NCI-H2196 (cell line): ENCODE results near the gene TMPRSS5.
"Not testable (repeated sequence)": the region's sequence is repeated elsewhere in the genome, so short reads cannot be mapped to it uniquely, and the experiment has no call there.

Source experiments
- DNase-seq: peaks from one replicate; lab custom pipeline; 2025; ENCODE audit not compliant: unreplicated experiment; lab: John Stamatoyannopoulos, UW

Gene TMPRSS5

DNA sequence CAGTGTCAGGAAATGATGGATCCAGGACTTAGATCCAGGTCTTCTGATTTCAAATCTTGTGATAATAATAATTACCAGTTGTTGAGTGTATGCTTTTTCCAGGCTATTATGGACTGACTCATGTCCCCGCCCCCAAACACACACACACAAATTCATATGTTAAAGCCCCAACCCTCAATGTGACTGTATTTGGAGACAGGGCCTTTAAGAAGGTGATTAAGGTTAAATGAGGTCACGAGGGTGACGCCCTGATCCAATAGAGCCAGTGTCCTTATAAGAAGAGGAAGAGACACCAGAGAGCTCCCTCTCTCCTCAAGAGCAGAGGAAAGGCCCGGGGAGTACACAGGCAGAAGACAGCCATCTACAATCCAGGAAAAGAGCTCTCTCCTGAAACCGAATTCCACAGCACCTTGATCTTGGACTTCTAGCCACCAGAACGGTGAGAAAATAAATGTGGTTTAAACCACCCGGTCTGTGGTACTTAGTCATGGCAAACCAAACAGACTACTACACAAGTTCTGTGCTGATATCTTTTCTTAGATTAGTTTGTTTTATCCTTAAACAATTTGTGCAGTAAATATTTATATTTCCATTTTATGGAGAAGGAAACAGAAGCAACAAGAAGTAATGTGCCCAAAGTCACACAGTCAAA is 8.2 kb downstream of the TMPRSS5 start:
- DNase-seq, result no peak

DNA sequence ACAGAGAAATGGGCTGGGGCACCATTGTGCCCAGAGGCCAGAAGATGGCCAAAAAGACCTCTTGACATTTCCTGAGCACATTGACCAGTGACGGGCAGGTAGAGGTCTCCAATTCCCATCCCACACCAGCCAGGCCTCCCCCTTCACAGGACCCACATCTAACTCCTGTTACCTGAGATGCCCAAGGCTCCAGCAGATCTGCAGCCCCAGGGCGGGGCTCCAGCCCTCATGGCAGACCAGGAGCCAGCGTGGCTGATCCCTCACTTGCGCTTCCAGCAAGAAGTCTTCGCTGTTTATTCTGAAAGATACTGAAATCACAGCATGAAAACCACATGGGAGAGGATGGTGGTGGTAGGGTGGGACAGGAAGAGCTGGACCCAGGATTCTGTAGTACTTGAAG is 9.0 kb downstream of the TMPRSS5 start:
- no peak for DNase-seq

DNA sequence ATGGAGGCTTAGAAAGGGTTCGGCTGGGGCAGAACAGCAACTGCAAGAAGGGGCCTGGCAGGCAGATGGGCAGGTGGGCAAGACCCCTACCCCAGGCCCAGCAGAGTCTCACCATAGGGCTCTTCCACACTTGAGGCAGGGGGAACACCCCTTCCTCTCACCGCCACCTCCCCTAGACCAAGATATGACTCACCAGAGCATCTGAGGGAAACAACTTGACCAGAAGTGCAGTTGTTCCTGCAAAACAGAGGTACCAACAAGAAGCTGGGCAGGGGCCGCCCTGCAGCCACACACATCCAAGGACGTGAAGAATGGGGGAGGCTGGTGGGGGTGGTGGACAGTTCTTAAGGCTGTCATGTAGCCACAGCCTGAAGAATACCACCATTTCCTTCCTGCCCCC is 10.9 kb downstream of the TMPRSS5 start:
- no peak for DNase-seq

DNA sequence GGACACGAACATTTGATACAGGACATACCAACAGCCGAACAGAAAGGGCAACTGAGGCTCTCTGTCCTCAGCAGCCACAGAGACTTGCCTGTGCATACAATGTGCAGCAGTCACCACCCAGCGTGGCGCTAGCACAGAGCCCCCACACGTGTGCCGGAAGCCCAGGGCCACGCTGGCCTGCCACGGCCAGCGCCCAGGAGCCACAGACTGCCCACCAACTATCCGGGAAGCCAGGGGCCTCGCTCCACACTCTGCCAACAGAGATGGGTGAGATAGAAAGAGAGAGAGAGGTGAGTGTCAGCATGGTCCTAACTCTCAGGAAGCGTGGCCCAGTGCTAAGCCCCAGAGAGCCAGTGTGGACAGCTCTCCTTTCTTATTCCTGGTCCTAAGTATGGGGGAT is 11.7 kb downstream of the TMPRSS5 start:
- DNase-seq, result no peak

DNA sequence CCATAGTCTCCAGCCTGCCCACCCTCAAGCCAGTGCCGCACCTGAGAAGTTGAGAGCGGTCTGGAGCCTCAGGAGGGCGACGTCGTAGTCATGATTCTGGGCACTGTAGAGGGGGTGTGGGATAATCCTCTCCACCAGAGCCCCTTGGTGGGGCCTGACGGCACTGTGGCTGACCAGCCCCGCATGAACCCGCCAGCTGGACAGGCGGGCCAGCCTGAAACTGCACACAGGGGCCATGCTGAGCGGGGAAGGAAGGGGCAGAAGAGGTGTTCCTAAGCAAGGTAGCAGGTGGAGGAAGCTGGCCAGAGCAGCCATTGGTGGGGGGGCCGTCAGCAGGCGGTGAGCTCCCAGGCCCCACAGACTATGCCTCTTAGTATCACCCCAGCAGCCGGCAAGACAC is 13.1 kb downstream of the TMPRSS5 start:
- no peak for DNase-seq

DNA sequence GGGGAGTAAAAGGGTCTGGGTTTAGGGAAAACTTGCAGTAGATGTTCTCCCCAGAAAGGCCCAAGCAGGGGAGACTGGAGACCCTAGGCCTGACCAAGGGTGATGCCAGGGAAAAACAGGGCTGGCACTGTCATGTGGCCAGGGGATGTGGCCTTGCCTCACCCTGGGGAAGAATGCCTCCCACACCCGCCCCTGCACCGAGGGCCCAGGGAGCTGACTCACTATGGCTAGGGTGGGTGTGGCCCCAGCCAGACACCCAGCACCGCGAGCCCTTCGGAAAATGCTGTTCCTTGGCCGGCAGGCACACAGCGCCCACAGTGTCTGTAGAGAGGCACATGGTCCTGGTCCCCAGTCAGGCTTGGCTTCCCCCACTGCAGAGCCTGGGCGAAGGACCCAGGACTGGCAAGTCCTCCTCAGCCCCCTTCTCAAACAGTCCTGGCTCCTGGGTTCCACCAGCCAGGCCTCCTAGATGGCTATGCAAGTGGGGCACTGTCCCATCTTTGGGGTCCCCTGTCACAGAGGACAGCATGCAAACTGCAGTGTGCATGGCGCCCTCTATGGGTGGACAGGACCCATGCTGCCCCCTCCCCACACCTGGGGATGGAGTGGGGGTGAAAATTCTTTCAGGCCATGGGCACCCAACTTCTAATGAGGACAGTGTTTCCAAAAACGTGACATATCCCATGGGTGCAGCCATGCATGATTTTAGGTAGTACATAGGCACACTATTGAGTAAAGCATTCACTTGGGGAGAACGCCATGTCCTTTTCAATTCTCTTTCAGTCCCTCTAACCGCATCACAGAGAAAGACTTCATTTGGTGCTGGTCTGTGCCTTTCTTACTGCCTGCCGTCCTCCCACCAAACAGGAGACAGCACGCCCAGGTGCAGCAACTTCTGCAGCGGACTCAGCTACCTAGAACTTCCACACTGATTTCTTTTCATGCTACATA is 15.2 kb downstream of the TMPRSS5 start:
- no peak for DNase-seq

DNA sequence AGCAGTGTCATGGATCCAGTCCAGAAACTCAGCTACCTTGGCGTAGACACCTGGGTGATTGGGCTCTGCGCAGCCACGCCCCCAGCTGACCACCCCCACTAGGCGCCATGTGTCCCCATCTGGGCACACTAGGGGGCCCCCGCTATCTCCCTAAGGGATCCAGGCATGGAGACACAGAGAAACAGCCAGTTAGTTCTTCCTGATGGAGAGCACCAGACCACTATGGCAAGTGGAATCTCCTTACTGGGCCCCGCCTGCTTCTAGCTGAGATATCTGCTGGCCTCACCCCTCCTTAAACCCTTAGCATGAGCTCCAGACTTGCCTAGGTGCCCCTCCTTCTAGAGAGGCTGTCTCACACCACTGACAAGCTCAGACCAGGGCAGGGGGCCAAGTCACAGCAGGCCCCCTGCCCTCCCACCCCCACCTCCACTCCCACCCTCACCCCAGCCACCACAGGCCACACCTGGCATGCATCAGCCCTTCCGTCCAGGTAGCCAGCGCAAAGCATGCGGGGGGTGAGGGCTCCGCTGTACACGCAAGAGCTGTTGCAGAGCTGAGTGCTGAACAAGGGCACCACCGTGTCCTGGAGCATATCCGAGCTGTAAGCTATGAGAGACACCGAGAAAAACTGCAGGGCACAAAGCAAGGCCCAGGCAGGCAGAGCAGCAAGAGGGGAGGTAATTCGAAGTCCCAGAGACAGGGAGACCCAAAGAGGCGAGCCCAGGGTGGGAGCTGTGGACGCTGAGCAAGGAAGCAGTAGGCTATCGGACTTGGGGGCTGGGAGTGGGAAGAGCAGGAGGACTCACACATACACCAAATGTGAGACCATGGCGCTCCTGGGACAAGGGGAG is 16.1 kb downstream of the TMPRSS5 start:
- DNase-seq, result no peak

DNA sequence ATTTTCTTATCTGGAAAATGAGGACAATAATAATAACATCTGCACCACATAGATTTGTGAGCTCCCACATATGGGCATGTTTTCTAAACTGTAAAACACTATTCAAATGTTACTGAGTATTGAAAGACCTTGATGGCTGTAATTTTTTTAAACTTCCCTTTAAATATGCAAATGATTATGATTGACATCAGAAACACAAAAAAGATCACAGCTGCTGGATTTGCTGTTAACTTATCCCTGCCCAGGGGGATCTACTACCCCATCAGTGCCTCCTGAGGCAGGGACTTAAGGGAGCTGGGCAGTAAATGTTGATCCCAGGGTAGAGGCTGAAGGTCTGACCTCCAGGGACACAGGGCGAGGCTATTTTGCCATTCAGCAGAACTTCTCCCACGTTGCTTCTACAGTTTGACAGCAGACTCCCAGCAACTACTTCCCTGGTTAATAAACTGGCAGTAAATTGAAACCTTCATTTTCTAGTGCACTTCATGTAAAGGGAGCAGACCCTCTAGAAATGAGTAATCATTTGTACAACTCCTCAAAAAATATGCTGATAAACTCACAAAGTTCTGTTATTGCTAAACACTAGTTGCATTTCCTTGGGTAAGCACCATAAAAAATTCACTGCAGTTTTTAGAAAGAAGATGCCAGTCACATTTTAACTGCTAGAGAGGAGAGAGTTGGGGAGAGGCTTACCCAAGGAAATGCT is 20.3 kb downstream of the TMPRSS5 start:
- no peak for DNase-seq

DNA sequence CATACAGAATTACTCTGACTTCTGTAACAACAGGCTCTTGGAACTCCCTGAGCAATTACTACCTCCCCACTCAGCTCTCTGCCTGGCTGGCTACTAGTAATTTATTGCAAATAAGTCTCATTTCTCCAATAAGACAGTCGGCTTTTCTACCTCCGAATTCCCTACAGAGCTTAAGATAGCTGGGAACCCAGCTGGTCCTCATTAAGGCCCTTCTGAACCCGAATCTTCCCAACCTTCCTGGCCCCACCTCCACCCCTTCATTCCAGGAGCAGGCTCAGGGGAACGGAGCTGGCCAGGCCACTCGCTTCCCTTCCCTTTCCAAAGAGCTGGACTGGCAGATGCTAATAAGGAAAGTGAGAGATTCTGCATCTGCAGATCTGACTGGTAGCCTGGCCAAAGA is 21.6 kb downstream of the TMPRSS5 start:
- no peak for DNase-seq

DNA sequence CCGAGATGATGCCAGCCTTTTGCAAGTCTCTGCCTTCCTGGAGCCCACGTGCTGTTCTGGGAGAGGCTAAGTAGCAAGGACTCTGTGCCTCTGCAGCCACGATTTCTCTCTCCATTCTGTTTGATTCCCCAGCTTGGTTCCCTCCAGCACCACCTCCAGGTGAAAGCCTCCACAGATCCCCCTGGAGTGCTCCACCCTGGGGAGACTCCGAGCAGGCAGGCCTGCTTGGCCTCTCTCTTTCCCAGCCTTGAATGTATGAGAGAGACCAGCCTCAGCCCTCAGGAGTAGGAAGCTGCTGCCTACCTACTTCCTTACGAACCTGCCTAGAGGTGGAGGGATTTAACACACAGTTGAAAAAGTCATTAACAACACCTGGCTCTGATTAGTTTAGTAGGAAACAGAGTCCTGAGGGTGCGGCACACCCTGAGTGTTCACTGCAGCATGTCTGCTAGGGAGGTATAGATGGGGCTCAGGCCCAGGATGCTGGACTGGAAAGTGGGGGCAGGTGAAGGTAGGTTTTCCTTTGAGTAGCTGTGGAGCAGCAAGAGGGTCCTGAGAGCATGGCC is 22.5 kb downstream of the TMPRSS5 start:
- no peak for DNase-seq

DNA sequence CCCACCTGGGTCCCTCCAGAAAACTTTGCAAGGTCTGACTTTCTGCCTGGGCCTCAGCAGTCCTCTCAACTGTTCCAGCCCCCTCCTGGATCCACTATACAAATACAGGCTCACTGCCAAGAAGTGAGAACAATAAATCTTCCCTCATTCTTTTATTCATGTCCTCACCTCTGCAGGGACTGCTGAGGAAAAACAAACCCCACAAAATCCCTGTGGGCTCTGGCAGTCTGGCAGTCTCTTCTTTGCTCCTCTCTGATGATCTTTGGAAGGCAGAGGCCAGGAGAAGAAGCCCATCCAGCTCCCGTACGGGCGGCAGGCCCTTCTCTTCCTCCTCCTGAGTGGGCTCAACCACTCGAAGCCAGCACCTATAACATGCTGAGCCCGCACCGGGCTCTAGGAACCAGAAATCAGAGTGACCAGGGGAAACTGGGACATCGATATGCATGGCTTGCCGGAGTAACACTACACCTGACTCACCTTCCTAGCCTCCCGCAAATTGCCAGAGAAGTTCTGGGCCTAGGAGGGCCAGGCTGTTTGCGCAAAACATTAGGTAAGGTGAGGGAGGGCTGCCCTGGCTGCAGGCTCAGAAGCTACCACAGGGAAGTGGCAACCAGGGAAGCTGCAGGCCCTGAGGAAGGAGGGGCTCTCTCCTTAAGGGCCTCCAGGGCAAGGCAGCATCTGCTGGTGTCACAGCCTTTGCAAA is 24.2 kb downstream of the TMPRSS5 start:
- no peak for DNase-seq

DNA sequence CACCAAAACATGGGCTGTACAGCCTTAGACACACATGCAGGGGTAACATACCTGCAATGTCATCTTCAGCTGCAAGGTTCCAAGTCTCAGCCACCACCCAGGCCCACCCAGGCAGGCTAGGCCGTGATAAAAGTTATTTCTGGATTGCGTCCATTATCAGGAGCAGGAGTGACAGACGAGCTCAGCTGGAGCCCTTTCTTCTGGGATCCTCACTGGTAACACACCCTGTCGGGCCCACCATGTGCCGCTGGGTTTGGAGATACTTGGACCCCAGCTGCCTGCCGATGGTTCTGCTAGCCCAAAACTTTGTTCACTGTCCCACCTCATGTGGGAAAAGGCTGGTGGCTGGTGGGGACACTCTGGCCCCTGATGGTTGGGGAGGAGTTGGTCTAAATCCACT is 24.8 kb downstream of the TMPRSS5 start:
- DNase-seq, result no peak

DNA sequence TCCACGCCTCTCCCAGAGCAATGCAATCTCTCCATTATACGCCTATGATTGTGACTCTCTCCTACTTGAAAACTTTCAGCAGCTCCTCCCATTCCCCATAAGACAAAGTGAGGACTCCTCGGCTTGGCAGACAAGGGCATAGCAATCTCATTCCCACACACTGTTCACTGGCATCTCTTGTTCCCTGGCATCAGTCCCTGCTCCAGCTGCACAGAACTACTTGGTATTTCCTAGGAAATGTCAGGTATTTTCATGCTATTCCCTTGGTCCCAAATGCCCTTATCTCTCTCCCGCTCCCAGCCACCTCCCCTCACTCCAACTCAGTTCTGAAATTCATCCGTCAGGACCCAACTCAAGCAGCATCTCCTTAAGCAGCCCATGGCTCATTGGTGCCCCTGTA is 28.4 kb downstream of the TMPRSS5 start:
- DNase-seq, result no peak

DNA sequence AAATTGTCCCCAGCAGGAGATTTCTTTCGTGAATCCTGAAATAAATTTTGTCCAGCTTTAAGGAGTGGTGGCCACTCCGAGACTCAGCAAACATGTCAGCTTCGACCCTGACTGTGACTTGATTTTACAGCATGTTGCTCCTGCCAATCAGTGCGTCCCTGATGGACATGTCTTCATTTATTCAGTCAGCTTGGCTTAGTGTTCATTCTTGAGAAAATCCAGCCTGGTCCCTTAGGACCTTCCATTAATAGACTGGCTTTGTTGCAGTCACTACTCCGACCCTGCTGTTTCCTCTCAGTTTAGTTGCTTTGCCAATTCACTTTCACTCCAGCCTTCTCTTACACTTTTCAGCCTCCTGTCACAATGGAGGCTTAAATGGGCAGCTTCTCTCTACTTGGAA is 30.5 kb downstream of the TMPRSS5 start:
- no peak for DNase-seq

DNA sequence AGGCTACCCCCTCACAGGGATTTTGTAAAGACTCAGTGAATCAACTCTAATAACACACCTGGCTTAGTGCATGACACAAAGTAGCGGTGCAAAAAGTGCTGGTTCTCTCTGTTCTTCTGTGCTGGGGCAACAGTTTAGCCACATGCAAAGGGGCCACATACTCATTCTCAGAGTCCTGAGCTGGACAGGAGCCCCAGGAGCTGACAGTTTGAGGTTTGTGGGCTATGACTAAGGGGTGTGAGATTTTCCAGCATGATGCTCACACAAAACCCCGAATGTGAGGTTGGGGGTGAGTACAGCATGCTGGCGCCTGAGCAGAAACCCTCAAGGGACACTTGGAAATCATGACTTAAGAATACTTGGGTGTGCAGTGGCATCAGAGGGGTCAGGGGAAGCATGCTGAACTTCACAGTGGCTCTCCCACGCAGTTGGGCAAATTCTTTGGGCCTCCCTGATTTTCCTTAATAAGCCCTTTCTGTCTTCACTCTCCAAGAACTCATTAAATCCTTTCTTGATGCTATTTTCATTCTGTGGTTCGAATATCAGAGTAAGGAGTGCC is 31.0 kb downstream of the TMPRSS5 start:
- DNase-seq, result no peak

DNA sequence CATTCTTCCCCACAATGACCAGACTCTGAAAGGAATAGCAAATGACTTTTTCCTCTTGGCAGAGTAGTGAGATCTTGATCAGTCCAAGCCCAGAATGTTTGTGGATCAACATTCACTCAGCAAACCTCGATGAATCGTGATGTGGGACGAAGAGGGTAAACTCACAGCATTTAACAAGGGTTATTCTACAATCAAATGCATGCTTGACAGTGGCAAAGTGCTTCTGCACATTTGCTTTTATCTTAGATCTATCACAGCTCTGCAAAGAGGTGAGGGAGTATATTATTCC is 31.8 kb downstream of the TMPRSS5 start:
- no peak for DNase-seq

DNA sequence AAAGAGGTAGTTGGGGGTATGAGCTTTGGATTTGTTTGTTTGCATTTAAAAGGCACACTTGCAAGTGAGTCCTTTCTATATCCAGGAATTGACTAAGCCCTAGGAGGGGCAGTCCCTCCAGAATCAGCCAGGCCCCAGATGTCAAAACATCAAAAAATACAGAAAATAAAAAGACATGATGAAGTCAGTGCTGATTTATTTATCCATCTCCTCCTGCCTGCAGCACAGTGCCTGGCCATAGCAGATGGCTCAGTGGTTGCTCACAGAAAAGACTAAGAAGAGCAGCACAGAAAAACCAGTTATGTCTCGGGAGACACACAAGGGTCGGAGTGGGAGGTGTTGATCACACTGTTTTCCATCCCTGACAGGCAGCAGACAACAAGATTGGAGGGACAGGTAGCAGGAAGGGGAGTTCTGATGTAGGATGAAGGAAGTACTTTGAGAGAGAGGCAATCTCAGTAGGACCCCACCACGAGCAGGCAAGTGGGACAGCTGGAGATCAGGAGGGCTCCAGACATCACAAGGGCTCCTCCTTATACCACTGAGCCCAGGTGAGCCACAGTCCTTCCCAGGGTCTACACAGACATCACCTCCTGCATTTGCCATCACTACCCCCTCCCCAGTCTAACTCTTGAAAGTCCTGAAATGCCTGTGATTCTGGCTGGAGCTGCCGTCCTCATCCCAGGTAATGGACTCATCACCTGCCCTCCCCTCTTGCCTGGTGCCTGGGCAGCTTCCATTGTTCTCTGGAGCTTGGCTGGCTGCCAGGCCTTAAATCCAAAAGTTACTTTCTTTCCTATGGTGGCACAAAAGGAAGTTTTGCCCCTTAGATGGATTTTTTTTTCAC is 32.3 kb downstream of the TMPRSS5 start:
- DNase-seq, result no peak

DNA sequence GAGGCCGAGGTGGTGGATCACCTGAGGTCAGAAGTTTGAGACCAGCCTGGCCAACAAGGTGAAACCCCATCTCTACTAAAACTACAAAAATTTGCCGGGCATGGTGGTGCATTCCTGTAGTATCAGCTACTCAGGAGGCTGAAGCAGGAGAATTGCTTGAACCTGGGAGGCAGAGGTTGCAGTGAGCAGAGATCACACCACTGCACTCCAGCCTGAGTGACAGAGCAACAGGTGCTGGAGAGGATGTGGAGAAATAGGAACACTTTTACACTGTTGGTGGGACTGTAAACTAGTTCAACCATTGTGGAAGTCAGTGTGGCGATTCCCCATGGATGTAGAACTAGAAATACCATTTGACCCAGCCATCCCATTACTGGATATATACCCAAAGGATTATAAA is 34.2 kb downstream of the TMPRSS5 start:
- not testable (repeated sequence) for DNase-seq

DNA sequence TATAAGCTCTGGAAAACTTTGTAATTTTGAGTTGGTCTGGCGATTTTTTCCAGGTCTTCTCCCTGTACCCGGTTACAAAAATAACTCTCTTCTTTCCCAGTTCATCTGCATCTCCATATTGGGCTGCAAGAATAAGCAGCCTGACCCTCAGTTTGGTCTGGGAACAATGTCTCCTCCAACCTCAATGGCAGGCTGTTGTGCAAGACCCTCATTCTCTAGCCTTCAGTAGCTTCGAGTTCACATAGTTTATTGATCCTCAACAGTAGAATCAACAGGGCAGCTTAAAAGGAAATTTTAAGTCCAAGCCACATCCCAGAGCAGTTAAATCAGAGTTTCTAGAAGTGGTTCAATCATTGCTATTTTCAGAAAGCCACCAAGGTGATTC is 35.3 kb downstream of the TMPRSS5 start:
- DNase-seq, result no peak
